GM19455 (cell line): ENCODE data around the gene NPRL2.

Experiments
- ATAC-seq: cut with Tn5 transposase; IDR thresholded peaks from one replicate; pipeline ENCODE4 v1.9.1; 2021; ENCODE audit not compliant: unreplicated experiment

NPRL2 gene

DNA sequence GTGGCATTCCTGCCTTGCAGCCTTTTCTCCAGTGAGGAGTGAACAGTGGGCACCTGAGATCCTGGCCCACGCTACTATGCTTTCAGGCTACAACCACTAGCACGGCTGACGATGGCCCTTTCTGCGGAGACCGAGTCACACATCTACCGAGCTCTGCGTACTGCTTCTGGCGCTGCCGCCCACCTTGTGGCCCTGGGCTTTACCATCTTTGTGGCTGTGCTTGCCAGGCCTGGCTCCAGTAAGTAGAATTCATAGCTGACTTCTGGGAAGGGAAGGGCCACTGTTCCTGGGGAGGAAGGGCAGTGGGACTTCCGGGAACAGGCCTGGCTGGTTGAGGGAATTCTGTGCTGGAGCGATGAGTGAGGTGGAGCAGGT is 735 bp upstream of the NPRL2 start:
- ATAC-seq = no peak

DNA sequence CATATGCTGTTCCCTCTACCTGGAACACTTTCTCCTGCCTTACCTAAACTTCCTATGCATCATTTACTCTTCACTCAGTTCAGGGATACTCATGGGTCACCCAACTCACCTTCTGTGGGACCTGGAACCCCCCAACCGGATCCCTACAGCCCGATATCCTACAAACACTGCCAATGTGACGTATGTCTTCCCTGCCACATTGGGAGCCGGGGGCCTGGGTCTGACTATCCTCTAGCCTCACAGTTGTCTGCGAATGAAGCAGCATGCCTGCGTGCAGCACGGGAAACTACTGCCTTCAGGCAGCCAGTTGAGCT is 405 bp downstream of the NPRL2 start:
- ATAC-seq = no peak

DNA sequence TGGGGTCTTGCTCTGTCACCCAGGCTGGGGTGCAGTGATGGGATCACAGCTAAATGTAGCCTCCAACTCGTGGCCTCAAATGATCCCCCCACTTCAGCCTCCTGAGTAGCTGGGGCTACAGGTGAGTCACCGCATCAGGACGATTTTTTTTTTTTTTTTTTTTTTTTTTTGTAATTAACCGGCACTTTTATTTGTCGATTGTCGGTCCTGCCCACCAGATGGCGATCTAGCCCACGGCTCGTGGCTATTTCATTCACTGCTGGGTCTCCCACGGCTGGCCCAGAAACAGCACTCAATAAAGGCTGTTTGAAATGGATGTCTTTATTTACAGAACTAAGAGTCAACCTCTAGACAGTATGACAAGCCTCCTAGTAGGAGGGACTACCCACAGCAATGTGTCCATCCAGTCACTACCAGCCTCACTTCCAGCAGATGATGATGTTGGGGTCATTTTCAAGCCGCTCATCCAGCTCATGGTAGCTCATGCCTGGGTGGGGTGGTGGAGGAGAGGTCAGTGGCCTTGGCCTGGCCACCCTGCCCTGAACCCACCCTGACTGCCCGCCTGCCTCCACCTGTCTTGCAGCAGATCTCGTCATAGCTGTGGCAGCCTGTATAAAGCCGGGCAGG is 3.3 kb downstream of the NPRL2 start:
- ATAC-seq = no peak

DNA sequence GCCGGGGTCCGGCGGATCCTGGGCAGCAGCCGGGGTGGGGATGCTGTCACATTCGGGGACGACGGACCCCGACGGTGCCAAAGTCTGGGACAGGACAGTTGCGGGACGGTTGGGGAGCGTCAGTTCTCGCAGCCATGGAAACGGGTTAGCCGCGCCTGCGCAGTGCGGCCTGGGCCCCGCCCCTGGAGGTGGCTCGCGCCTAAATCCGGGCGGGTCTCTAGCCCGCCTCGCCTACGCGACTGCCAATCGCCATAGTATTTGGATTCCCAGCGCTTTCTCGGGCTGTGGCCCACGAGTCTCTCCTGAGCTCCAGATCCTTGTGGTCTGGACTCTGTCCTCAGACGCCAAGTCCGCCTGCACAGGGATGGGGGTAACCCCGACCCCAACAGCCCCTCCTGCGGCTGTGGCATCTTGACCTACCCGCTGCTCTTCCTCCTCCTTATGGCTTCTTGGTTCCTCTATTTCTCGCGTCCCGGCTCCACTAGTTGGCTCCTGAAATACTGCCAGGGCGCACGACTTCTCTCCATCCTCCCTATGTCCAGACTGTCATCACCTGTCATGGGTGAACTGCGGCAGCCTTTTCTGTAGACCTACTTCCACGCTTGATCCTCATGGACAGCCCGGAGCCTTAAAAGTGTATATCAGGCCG is 4.9 kb downstream of the NPRL2 start, which contains the start of gene ZMYND10:
ZMYND10 (minus strand) TSS at position 147 of the 649 bp plus-strand sequence. CDS start 153 bp downstream, outside the sequence.
- ATAC-seq = no peak

DNA sequence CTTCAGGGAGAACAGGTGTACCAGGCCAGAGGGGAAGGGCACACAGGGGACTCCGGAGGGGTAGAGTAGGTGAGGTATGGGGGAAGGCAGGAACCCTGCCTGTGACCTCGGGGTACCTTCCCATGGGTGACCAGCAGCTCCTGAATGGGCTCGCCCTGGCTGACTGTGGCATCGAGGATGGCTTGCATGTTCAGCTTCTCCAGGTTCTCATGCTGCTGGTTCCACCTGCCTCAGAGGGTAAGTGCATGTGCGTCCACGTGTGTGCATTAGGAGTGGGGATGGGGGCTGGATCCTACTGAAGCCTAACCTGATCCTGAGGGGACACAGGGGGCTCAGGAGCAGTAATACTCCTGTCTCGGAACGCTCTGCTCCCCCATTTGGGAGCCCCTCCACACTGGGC is 5.6 kb downstream of the NPRL2 start:
- no peak for ATAC-seq

DNA sequence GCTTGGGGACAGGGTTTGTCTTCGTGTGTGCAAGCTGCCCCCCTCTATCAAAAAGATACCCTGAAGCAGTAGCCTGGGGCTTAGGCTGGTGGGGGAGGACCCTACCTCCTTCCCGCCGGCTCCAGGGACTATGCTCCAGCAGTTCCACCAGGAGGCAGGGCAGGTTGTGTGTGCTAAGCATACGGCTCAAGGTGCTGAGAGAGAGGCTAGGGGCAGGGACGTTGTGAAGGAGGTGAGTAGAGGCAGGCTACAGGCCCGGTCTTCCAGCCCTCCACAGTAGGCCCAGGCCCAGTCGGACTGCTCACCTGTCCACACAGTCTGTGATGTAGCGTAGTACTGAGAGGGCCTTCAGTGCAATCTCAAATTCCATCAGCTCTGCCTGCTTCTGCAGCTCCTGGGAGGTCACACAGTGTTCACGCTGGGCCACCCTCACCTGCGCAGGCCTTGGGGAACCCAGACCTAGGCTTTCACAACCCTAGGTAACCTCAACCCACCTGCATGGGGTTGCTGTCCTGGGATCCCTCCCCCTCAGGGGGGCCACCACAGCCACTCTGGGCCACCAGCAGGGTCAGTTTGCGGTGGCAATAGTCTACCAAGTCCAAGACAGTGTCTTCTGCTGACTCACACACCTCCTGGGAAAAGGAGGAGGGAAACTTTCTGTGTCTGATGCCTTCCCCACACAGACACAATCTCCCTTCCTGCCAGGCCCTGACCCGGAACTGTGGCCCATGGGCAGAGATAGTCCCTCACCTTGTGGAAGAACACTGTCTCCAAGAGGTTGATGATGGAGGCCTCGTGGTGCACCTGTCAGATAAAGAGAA is 7.6 kb downstream of the NPRL2 start:
- no peak for ATAC-seq

DNA sequence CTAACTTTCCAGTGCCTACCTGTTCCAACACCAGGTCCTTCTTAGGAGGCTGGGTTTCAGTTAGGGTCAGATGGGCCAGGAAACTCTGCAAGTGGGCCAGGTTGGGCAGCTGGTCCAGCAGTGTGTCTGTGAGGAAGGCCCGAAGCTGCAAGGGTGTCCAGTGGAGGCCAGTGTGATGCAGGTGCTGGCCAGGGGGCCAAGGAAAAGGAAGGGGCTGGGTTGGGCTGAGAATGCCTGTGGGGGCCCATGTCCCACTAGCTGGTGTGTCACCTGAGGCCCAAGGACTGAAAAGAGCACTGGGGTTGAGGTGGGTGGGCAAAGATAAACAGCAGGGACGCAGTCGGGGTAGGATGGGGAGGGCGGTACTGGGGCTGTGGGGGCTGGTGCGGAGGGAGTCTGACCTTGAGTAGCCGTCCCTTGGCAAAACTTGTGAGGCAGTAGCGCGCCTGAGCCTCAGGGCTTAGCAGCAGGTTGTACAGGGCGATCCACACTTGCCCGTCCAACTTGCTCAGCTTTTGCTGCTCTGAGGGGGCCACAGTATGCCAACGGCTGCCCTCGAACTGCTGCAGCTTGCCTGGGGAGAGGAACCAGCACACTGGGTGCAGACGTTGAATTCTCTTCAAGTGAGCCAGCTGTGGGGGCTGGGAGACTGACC is 8.5 kb downstream of the NPRL2 start:
- ATAC-seq = no peak

DNA sequence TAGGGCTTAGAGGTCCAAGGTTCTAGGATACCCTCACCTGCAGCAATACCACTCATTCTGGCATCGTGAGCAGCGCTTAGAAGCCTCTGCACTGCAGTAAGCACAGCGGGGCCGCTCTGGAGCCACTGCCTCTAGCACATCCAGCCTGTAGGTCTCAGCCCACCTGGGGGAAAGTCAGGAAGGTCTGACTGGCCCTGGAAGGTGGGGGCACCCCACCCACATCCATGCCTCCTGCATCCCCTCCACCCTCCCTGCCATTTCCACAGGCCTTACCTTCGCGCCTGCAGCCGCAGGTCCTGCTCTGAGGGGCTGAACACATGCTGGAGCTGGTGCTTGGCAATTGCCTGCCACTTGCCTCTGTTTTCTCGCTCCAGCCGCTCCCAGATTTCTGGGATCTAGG is 9.0 kb downstream of the NPRL2 start:
- no peak for ATAC-seq

DNA sequence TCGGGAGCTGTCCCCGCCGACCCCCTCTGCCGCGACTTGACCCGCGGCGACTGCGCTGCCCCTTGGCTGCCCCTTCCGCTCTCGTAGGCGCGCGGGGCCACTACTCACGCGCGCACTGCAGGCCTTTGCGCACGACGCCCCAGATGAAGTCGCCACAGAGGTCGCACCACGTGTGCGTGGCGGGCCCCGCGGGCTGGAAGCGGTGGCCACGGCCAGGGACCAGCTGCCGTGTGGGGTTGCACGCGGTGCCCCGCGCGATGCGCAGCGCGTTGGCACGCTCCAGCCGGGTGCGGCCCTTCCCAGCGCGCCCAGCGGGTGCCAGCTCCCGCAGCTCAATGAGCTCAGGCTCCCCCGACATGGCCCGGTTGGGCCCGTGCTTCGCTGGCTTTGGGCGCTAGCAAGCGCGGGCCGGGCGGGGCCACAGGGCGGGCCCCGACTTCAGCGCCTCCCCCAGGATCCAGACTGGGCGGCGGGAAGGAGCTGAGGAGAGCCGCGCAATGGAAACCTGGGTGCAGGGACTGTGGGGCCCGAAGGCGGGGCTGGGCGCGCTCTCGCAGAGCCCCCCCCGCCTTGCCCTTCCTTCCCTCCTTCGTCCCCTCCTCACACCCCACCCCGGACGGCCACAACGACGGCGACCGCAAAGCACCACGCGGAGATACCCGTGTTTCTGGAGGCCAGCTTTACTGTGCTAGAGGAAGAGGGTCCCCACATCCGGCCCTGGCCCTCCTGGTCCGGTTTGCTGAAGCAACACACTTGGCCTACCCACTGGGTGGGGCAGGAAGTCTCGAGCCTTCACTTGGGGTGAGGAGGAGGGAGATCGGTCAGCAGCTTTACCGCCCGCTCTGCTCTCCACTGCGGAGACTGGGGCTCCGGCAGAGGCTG is 9.9 kb downstream of the NPRL2 start, which contains the start of gene RASSF1:
RASSF1 (minus strand) TSS at position 389 of the 882 bp plus-strand sequence; CDS start at position 358, 31 bp downstream.
- no peak for ATAC-seq

DNA sequence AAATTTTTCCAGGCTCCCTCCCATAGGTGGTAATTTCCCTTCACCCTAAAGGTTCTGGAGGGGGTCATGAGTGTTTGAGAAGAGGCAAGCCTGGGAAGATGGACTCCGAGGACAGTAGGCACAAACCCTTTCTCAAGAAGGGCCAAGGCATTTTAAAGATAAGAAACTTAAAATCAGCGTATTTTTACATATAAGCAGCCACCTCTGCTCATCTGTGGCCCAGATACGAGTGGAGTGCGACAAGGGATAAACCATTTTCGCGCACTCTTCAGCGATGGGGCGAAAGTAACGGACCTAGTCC is 10.5 kb downstream of the NPRL2 start:
- no peak for ATAC-seq

DNA sequence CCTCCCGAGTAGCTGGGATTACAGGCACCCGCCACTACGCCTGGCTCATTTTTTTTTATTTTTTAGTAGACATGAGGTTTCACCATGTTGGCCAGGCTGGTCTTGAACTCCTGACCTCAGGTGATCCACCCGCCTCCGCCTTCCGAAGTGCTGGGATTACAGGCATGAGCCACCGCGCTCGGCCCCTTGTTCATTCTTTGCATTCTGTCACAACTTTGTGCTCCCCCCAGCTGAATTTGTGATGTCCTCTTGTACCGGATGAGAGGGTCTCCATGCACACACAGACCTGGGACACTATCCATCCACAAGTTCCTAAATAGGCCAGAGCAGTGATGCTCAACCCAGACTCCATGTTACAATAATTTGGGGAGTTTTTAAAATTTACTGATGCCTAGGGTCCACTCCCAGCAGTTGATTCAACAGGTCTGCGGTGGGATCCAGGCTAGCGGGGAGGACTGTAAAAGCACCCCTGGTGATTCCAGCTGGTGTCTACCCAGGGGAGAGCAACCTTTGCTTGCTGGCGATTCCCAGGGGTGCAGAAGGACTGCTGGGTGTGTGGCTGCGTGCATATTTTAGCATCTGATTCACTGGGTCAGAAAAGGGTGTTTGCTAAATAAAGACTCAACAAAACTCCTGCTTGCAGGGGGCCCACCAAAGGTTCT is 11.0 kb downstream of the NPRL2 start:
- ATAC-seq = no peak

DNA sequence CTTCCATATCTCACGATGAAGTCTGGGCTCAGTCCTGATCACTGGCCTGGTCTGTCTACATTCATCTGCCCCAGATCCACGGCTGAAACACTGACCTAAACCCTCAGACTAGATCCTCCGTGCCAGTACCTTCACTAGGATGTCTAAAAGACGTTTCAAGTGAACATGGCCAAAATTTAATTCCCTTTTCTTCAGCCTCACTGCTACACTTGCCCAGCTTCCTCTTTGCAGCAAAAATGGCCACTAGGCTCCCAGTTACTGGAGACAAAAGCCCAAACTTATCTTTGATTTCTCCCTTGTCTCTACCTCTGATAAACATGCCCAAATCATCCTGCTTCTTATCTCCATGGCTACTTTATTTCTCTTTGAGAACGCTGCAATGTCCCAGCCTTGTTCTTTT is 11.6 kb downstream of the NPRL2 start:
- no peak for ATAC-seq

DNA sequence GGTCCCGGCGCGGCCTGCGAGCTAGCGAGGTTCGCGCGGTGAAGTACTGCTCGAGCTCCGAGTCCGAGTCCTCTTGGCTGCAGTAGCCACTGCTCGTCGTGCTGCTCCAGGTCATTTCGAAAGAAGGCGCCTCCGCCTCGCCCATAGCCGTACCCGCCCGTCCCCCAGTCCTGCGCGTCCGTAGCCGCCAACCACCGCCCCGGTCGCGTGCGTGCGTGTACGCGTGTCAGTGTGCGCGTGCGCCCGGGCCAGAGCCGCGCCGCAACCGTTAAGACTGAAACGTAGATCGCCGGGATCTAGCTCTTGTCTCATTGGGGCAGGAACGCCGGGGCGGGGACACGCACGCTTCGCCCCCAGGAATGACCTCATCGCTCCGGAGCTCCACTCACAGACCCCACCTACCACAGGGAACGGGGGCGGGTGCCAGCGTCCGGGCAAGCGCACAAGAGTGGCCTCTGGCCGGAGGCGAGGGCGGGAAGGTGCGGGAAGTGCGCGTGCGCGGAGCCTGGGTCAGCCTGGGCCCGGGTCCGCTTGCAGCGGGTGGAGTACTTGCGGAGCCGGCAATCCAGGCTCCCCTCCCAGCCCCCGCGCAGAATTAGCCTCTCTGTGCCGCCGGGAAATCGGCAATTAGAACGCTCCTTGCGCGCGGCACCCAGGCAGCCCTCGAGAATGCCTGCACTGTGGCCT is 13.3 kb downstream of the NPRL2 start:
- ATAC-seq = peak; percentile 66

DNA sequence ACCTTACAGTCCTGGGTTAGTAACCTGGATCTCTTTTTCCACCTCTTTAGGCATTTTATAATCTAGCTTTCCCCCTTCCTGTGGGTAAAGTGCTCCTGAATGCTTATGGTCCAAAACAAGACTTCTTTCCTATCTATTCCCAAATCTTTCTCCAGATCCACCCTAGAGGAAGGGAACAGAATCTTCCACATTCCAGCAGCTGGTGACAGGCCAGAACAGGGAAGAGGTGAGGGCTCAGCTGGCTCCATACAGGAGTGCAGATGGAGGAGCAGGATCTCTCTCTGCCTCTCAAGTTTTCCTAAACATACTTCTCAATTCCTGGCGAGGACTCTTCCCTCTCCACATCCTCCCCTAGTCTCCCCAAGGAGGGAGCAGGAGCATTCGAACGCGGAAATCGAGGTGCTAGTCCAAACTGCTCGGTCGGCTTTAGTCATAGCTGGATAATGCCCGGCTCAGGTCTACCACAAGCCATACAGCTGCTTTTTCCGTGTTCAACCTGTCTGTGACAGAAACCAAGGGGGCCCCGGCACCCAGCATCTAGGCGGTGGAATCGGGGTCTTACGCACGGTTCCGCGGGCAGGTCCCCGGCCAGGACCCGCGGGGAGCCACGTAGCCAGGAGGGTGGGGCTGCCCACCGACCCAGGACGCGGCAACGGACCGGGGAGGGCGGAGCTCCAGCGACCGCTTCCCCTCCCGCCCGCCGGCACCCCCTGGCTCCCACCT is 14.0 kb downstream of the NPRL2 start:
- ATAC-seq = peak; percentile 34

DNA sequence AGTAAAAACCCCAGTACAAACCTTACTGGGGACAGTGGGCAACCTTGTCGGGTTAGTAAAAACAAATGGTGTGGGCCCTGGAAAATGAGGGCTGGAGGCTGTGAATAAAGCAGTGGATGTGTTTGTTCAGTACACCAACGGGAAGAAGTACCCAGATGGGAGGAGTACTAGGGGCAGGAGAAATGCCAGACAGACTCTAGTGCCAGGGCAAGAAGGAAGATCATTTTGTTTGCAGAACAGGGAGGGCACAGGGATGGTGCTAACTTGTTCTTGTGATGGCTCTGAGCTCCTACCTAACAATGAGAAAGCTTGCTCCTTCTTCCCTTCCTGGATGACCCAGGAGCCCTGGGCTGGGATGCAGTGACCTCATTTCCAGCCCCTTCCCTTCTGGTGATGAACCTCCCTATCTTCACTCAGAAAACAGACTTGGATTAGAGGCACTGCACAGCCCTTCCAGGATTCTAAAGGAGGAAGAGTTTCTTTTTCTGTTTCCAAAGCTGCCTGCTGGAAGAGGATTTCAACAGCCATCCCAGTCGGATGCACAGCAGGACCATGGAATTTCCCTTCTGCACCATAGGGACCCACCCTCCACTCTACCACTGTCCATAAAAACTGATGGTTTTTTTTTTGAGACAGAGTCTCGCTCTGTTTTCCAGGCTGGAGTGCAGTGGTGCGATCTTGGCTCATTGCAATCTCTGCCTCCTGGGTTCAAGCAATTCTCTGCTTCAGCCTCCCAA is 16.1 kb downstream of the NPRL2 start:
- ATAC-seq = no peak

DNA sequence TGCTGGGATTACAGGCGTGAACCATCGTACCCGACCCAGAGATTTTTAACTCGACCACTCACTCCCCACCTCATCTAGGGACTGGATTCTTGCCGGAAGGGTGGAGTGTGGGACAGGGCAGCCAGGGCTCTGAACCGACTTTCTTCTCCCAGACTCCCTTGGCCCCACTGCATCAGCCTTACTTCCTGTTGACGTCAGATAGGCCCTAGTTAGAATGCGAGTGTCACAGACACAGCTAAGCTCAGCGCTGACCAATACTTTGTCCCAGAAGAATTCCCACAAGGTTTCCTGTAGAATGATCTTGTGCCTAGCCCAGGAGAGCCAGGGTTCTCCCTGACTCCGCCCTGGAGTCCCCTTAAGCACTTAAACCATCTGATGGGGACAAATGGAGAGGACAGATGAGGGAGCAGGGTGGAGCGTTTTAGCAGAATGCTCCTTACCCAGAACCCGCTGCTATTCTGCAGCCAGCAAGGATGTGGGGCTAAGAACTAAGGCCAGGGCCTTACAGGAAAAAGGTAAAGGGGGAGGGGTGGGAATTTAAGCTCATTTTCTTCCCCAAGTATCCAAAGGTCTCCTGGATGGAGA is 16.7 kb downstream of the NPRL2 start:
- ATAC-seq = no peak

DNA sequence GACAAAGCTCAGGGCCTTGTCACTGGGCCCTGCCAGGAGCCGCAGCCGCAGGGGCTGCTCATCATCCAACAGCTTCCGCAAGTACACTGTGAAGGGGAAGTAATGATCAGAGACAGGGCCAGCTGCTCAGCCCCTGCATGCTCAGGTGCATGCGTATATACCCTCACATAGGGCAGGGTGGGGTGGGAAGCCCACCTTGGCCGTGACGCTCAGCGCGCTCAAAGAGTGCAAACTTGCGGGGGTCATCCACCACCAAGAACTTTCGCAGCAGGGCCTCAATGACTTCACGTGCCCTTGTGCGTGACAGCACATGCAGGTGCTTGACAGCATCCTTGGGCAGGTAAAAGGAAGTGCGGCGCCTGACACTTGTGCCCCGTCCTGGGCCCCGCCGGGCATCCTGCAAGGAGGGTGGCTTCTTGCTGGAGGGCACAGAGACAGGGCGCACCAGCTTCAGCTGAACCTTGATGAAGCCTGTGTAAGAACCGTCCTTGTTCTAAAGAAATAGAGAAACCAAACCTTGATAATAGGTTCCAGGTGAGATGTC is 19.1 kb downstream of the NPRL2 start:
- ATAC-seq = no peak

DNA sequence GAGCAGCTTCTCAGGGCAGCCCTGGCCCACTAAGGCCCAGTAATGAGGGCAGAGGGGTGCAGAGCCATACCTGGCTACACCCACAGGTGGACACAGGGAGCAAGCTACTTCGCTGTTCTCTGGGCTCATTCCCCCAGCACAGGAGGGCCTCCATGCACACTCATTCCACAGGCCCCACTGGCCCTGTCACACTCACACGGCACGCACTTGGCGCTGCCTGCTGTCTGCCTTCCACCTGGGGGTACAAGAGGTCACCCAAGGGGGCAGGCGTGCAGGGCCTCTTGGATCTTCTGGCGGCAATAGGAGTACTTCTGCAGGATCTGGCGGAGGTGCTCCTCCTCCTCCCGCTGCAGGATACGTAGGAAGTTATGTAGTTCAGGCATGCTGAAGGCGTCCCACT is 20.2 kb downstream of the NPRL2 start:
- ATAC-seq = no peak
